GM12878 (cell line): ENCODE results near the gene DIP2A. TPM values are rescaled to one million over a fixed set of nuclear protein-coding genes. Genes with fewer than 3 reads are reported as not detected.

Experiments
- CEBPZ ChIP-seq: fragments of 150-350 bp; IDR thresholded peaks from 2 replicates; pipeline ENCODE4 v1.6.1; 2016; ENCODE audit warnings: low read depth, low read length
- MYB ChIP-seq: fragments of 150-350 bp; IDR thresholded peaks from 2 replicates; pipeline ENCODE4 v1.6.1; 2014; ENCODE audit warnings: mild to moderate bottlenecking, low read depth, low read length, borderline replicate concordance
- SPI1 ChIP-seq: IDR thresholded peaks from 2 replicates; pipeline ENCODE4 v1.6.1; 2011; ENCODE audit warnings: low read depth, mild to moderate bottlenecking, low read length, moderate library complexity, borderline replicate concordance; ENCODE audit not compliant: insufficient read depth
- ZBED1 ChIP-seq: IDR thresholded peaks from 2 replicates; pipeline ENCODE4 v1.6.1; 2016; ENCODE audit warnings: borderline replicate concordance
- ZBTB4 ChIP-seq: fragments of 450-650 bp; formaldehyde crosslinking; IDR thresholded peaks from 2 replicates; pipeline ENCODE4 v1.4.0; 2022; ENCODE audit warnings: mild to moderate bottlenecking, moderate library complexity
- polyA plus RNA-seq, 11 experiments: library from polyadenylated mRNA; depleted of rRNA in 4 of 11; unstranded in 6 of 11; stranded (reverse) in 5 of 11; fragments of >200 nt; fragmentation: Nextera tagmentation in 4 of 11; fragmentation: Illumina TruSeq in 1 of 11; extraction: Ambion mirVana in 4 of 11; extraction: Trizol in 1 of 11; gene quantifications; 1 replicate in 1 of 11; 2 replicates in 10 of 11; pipeline versions ENCODE4 v1.2.1 to v1.2.3, GENCODE V29; 2011 to 2016; ENCODE audit warnings: inconsistent platforms in 2 of 11, missing spikeins in 2 of 11, low read depth in 1 of 11
- total RNA-seq, 4 experiments: library from RNA; depleted of rRNA in 3 of 4; stranded (reverse); fragments of >200 nt in 3 of 4; fragmentation: Illumina TruSeq in 1 of 4; extraction: Trizol in 1 of 4; gene quantifications; 2 replicates each; pipeline versions ENCODE4 v1.2.1 to v1.2.3, GENCODE V29; 2013 to 2021

DIP2A gene
- total and polyA plus RNA-seq, 10 of the 15 experiments (the other 5 are each of a cell fraction or from before 2014, with no cell fraction given): 1.7 to 25.5 (median 12.2) TPM

GRCh38 chr21:46469275-46469674, 10.6 kb downstream of the DIP2A start (continued):
- TF ChIP-seq SPI1: no peak
- TF ChIP-seq ZBTB4 (CRISPR knock-in tag): no peak
- no peak for TF ChIP-seq ZBED1
- no peak for TF ChIP-seq MYB
- no peak for TF ChIP-seq CEBPZ
